Mucosa of descending colon (tissue), 3 donors: Measurements from ENCODE around the gene ZNF385A. TPM values are rescaled to one million over a fixed set of nuclear protein-coding genes. Genes with fewer than 3 reads are reported as not detected.
A peak's percentile ranks its signal among the peaks of the same experiment; 100 is the strongest.

ENCODE experiments used
- ATAC-seq: fragments of 200-7000 bp; cut with Tn5 transposase; one replicate; pipeline ENCODE4 v1.9.1; 2020; ENCODE audit warnings: mild to moderate bottlenecking, moderate library complexity
- DNase-seq, 3 donors: peaks; one replicate each; pipeline ENCODE4 v3.0.0-alpha.2; 2020
- H3K36me3 ChIP-seq: fragments of 200-600 bp; one replicate; pipeline ENCODE4 v1.8.0; 2021; ENCODE audit warnings: low read depth, mild to moderate bottlenecking
- H3K4me1 ChIP-seq: fragments of 200-600 bp; one replicate; pipeline ENCODE4 v1.8.0; 2021; ENCODE audit warnings: low read depth, mild to moderate bottlenecking
- H3K4me3 ChIP-seq: fragments of 200-600 bp; one replicate; pipeline ENCODE4 v1.8.0; 2021; ENCODE audit warnings: mild to moderate bottlenecking
- H3K9me3 ChIP-seq: fragments of 200-600 bp; one replicate; pipeline ENCODE4 v1.8.0; 2021; ENCODE audit warnings: mild to moderate bottlenecking
- intact Hi-C, 2 donors: fragments of 100-400 bp; cut with DNase I in 1 of 2; cut with micrococcal nuclease in 1 of 2; formaldehyde crosslinking; loops; one replicate each; pipeline versions ENCODE4 v1.11.0 to v1.11.1; 2022; cut with DNase I, micrococcal nuclease
- total RNA-seq, 3 donors: library from RNA; stranded (reverse); fragmentation: NEBNext Ultra II Directional in 2 of 3; extraction: Animal tissue kit (Norgen Biotek cat#: 25700) in 2 of 3; gene quantifications; one replicate each; pipeline versions ENCODE4 v1.2.1 to v1.2.4, GENCODE V29; 2021 to 2023
- TF ChIP-seq, protein P1 (sequence below): fragments of 200-600 bp; IDR thresholded peaks from one replicate; pipeline ENCODE4 v1.8.0; 2022; ENCODE audit warnings: antibody characterized with exemption, mild to moderate bottlenecking
- donor health status: DM: no; HTN: no; CAD: no; lungs with moderate emphysema.
- donor health status: DM: no; HTN: no; CAD: no.
- donor health status: DM: no; HTN: yes; CAD: no.

Gene ZNF385A
- total RNA-seq, 3 donors from 2014 or later = 3.5 to 15.0 (median 10.4) TPM

DNA sequence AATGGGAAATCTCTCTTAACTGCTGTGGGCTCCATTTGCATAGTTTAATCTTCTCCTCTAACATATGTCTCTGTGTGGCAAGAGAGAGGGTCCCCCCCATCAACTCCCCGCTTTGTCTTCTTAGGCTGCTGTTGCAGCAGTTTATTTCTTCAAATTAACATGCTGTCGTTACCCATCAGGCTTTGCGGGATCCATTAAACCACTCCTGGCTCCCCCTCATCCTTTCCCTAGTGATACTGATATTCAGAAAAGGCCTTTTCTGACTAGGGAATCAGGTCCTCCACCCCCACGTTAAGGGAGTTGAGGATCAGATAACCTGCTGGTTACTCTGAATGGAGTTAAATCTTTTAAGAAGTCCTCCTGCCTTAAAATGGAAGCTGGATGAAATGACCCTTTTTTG lies 35.5 kb downstream of the ZNF385A start:
- DNase-seq (no peak), ATAC-seq (no peak)
- TF ChIP-seq, protein P1, sequence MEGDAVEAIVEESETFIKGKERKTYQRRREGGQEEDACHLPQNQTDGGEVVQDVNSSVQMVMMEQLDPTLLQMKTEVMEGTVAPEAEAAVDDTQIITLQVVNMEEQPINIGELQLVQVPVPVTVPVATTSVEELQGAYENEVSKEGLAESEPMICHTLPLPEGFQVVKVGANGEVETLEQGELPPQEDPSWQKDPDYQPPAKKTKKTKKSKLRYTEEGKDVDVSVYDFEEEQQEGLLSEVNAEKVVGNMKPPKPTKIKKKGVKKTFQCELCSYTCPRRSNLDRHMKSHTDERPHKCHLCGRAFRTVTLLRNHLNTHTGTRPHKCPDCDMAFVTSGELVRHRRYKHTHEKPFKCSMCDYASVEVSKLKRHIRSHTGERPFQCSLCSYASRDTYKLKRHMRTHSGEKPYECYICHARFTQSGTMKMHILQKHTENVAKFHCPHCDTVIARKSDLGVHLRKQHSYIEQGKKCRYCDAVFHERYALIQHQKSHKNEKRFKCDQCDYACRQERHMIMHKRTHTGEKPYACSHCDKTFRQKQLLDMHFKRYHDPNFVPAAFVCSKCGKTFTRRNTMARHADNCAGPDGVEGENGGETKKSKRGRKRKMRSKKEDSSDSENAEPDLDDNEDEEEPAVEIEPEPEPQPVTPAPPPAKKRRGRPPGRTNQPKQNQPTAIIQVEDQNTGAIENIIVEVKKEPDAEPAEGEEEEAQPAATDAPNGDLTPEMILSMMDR = no peak
- intact Hi-C loops = no loop called here
- H3K36me3 ChIP-seq = peaks cover 11% of the 10 kb centered on the region
- H3K4me1 ChIP-seq = no peaks in the 10 kb centered on the region
- no peak overlapping the region for H3K4me3 ChIP-seq
- H3K9me3 ChIP-seq = no peaks in the 10 kb centered on the region

DNA sequence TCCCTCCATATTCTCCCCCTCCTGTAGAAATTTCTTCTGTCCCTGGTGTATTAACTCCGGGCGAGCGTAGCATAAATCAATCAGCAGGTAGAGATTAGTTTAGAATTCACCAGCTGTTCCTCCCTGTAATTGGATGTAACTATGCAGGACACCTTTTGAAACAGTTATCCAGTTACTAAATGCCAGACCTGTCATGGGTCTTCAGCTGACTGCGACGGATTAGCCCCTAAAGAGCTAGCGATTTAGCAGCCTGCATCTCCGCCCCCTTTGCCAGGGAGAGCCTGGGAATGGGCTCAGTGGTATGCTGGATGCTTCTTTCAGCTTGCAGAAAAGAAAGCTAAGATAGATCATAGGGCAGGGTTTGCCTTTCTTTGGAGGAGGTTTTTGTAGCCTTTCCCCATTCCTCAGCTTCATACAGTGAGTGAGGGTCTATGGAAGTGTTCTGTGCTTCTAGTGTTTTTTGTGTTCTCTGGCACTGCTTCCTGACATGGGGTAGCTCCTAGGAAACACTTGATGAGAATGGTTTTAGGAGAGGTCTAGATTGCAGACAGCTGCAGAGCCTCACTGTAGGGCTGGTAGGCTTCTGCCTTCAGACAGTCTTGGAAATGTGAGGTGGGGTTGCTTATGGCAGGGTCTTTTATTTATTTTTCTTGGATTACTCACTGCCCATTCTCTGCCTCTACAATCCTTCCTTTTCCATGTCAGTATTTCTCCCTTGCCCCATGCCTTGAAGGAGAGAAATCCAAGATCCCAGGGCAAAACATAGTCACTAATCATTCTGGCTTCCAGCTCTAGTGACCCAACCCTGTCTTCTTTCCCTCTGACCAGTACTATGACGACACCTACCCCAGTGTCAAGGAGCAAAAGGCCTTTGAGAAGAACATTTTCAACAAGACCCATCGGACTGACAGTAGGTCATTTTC lies 42.9 kb downstream of the ZNF385A start:
- H3K9me3 ChIP-seq = no peaks in the 10 kb centered on the region

DNA sequence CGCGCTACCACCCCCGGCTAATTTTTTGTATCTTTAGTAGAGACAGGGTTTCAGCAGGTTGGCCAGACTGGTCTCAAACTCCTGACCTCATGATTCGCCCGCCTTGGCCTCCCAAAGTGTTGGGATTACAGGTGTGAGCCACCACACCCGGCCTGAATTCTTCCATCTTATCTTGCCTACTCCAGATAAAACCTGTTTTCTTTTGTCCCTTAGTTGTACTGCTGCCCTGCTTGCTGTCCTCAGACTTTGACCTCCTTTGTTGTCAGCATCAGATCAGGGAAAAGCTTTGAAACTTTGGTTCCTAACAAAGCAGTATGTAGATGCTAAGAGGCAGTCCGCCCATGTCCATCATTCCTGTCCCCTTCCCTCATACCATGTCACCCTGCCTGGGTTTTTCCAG lies 43.7 kb downstream of the ZNF385A start:
- ATAC-seq = peak; percentile 43
- TF ChIP-seq, protein P1 = no peak
- Histone ChIP-seq H3K4me3 (no peak overlapping the region), H3K4me1 (no peaks in the 10 kb centered on the region), H3K36me3 (peaks cover 4% of the 10 kb centered on the region), H3K9me3 (no peaks in the 10 kb centered on the region)
- intact Hi-C loops = no loop called here
- no peak for DNase-seq

More for the DNA sequence above, 42.9 kb downstream of the ZNF385A start:
- Histone ChIP-seq H3K4me3 (no peak overlapping the region), H3K4me1 (no peaks in the 10 kb centered on the region), H3K36me3 (peaks cover 4% of the 10 kb centered on the region)
- ATAC-seq = no peak
- intact Hi-C loops = no loop called here
- TF ChIP-seq, protein P1 = no peak
- DNase-seq = no peak

DNA sequence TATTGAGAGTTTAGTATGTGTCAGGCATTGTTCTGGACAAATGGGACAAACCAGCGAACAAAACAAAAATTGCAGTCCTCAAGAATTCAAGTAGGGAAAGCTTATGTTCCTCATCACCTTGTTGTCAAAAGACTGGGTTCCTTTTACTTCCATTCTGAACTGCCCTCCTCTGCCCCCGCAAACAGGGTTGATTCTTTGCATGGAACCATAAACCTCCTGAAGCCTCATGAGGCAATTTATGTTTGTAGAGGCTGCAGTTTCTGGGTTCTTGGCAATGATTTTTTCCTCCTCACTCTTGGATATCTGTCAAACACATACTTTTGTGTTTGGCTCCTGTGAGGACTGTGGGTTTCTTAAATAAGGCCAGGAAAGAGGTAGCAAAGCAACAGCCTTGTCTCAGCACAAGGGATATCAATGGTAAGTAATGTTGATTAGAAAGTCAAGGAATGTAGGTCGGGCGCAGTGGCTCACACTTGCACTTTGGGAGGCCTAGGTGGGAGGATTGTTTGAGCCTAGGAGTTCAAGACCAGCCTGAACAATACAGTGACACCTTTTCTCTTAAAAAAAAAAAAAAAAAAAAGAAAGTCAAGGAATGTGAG lies 45.7 kb downstream of the ZNF385A start:
- H3K4me1 ChIP-seq = no peaks in the 10 kb centered on the region
- intact Hi-C loops = no loop called here
- no peak for ATAC-seq

DNA sequence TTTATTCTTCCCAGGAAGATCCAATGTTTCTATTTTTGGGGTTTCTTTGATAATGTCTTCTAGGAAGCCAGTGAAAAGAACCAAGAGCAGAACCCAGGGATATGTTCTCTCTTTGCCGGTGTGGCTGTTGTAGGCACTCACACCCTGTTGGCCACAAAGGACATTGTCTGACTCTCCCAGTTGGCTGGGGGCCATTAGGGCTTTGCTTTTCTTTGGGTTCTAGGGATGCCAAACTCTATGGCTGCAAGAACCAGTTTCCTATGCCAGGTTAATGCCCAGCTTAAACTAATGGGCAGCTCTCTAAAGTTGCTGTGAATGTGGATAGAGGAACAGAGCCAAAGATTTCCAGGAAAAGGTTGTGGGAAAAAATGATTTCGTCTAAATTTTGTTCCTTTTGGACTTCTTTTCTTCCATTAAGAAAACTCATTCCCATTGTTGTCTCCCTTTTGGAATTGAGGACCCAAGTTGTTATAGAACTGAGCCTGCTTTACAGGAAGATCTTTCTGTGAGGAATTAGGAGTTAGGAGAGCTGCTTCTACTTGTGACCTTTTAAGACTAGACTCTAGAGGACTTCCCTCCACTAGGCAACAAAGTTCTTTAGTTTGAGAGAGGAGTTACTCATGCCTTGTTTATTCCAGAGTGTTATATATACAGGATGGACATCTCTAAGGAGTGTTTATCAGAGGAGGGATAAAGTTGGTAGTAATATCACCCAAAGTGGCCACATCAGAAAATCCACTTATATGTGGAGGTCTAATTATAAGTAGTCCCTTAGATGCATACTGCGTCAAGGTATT lies 46.5 kb downstream of the ZNF385A start:
- ATAC-seq (no peak), DNase-seq (no peak)
- H3K9me3 ChIP-seq = no peaks in the 10 kb centered on the region
- TF ChIP-seq, protein P1 = no peak
- H3K36me3 ChIP-seq = no peaks in the 10 kb centered on the region
- no peaks in the 10 kb centered on the region for H3K4me1 ChIP-seq
- H3K4me3 ChIP-seq = no peak overlapping the region
- intact Hi-C loops = no loop called here

More for the DNA sequence above, 45.7 kb downstream of the ZNF385A start:
- H3K4me3 ChIP-seq = no peak overlapping the region
- no peaks in the 10 kb centered on the region for H3K9me3 ChIP-seq
- TF ChIP-seq, protein P1 = no peak
- no peak for DNase-seq
- no peaks in the 10 kb centered on the region for H3K36me3 ChIP-seq
